ENCODE measurements around the gene PNLDC1. TPM values are rescaled to one million over a fixed set of nuclear protein-coding genes. Genes with fewer than 3 reads are reported as not detected.

The PNLDC1 gene
- polyA plus RNA-seq (2012; ENCODE audit: missing spikeins), result not detected

- FAIRE-seq (no peak), DNase-seq (ENCODE audit: insufficient read length) (no peak)
- no peak for TF ChIP-seq POLR2AphosphoS5 (IDR thresholded peaks at IDR 0.05; ENCODE audit: low read depth, low read length)
- no peak for TF ChIP-seq TAF1 (IDR thresholded peaks at IDR 0.05; ENCODE audit: borderline replicate concordance, low read depth, low read length)
- TF ChIP-seq POLR2A (IDR thresholded peaks at IDR 0.05; ENCODE audit: low read depth, low read length), result no peak
Observed at GRCh38 chr6:159800141-159800865, at the start of gene PNLDC1. Gene PNLDC1, plus strand, starts transcription at chr6:159800276. Its CDS starts 32 bp downstream, at chr6:159800308.

GRCh38 chr6:159751448-159751847 is 48.6 kb upstream of the PNLDC1 start:
- no peak for TF ChIP-seq TAF1 (IDR thresholded peaks at IDR 0.05; ENCODE audit: borderline replicate concordance, low read depth, low read length)
- TF ChIP-seq POLR2AphosphoS5 (IDR thresholded peaks at IDR 0.05; ENCODE audit: low read depth, low read length), result no peak
- TF ChIP-seq POLR2A (IDR thresholded peaks at IDR 0.05; ENCODE audit: low read depth, low read length), result no peak
- DNase-seq (ENCODE audit: insufficient read length) (no peak), FAIRE-seq (peak; percentile 36)

GRCh38 chr6:159753081-159753872 is 46.8 kb upstream of the PNLDC1 start:
- no peak for DNase-seq (ENCODE audit: insufficient read length)
- TF ChIP-seq POLR2A (IDR thresholded peaks at IDR 0.05; ENCODE audit: low read depth, low read length) (no peak), POLR2AphosphoS5 (IDR thresholded peaks at IDR 0.05; ENCODE audit: low read depth, low read length) (peak; percentile 17; the same call in 1 of the 2 replicates), TAF1 (IDR thresholded peaks at IDR 0.05; ENCODE audit: borderline replicate concordance, low read depth, low read length) (no peak)
- FAIRE-seq, result no peak

- DNase-seq (ENCODE audit: insufficient read length) (no peak), FAIRE-seq (no peak)
- TF ChIP-seq POLR2AphosphoS5 (IDR thresholded peaks at IDR 0.05; ENCODE audit: low read depth, low read length) (no peak), TAF1 (IDR thresholded peaks at IDR 0.05; ENCODE audit: borderline replicate concordance, low read depth, low read length) (no peak), POLR2A (IDR thresholded peaks at IDR 0.05; ENCODE audit: low read depth, low read length) (no peak)
Observed at GRCh38 chr6:159754401-159754800, 45.7 kb upstream of the PNLDC1 start.

GRCh38 chr6:159754959-159755914 is 44.8 kb upstream of the PNLDC1 start:
- TF ChIP-seq POLR2AphosphoS5 (IDR thresholded peaks at IDR 0.05; ENCODE audit: low read depth, low read length) (peak; percentile 57; the same call in 1 of the 2 replicates), POLR2A (IDR thresholded peaks at IDR 0.05; ENCODE audit: low read depth, low read length) (peak; percentile 46; the same call in 1 of the 2 replicates), TAF1 (IDR thresholded peaks at IDR 0.05; ENCODE audit: borderline replicate concordance, low read depth, low read length) (no peak)
- no peak for FAIRE-seq
- no peak for DNase-seq (ENCODE audit: insufficient read length)

GRCh38 chr6:159756508-159756907 is 43.6 kb upstream of the PNLDC1 start:
- DNase-seq (ENCODE audit: insufficient read length) (no peak), FAIRE-seq (no peak)
- TF ChIP-seq TAF1 (IDR thresholded peaks at IDR 0.05; ENCODE audit: borderline replicate concordance, low read depth, low read length) (no peak), POLR2A (IDR thresholded peaks at IDR 0.05; ENCODE audit: low read depth, low read length) (no peak), POLR2AphosphoS5 (IDR thresholded peaks at IDR 0.05; ENCODE audit: low read depth, low read length) (no peak)

- peak; percentile 45; the same call in 1 of the 2 replicates for TF ChIP-seq POLR2AphosphoS5 (IDR thresholded peaks at IDR 0.05; ENCODE audit: low read depth, low read length)
- no peak for TF ChIP-seq POLR2A (IDR thresholded peaks at IDR 0.05; ENCODE audit: low read depth, low read length)
- FAIRE-seq (no peak), DNase-seq (ENCODE audit: insufficient read length) (no peak)
Observed at GRCh38 chr6:159758031-159759001, 41.8 kb upstream of the PNLDC1 start.

- DNase-seq (ENCODE audit: insufficient read length), result no peak
- no peak for FAIRE-seq
- TF ChIP-seq POLR2AphosphoS5 (IDR thresholded peaks at IDR 0.05; ENCODE audit: low read depth, low read length) (no peak), TAF1 (IDR thresholded peaks at IDR 0.05; ENCODE audit: borderline replicate concordance, low read depth, low read length) (no peak), POLR2A (IDR thresholded peaks at IDR 0.05; ENCODE audit: low read depth, low read length) (no peak)
Observed at GRCh38 chr6:159759645-159760044, 40.4 kb upstream of the PNLDC1 start.

- no peak for FAIRE-seq
- DNase-seq (ENCODE audit: insufficient read length), result no peak
Observed at GRCh38 chr6:159760602-159761057, 39.4 kb upstream of the PNLDC1 start.

More at GRCh38 chr6:159760602-159761057, 39.4 kb upstream of the PNLDC1 start:
- TF ChIP-seq TAF1 (IDR thresholded peaks at IDR 0.05; ENCODE audit: borderline replicate concordance, low read depth, low read length) (no peak), POLR2AphosphoS5 (IDR thresholded peaks at IDR 0.05; ENCODE audit: low read depth, low read length) (no peak; the same call in 1 of the 2 replicates), POLR2A (IDR thresholded peaks at IDR 0.05; ENCODE audit: low read depth, low read length) (no peak)
